ENCODE data around the gene BNIP5.

BNIP5 gene

DNA sequence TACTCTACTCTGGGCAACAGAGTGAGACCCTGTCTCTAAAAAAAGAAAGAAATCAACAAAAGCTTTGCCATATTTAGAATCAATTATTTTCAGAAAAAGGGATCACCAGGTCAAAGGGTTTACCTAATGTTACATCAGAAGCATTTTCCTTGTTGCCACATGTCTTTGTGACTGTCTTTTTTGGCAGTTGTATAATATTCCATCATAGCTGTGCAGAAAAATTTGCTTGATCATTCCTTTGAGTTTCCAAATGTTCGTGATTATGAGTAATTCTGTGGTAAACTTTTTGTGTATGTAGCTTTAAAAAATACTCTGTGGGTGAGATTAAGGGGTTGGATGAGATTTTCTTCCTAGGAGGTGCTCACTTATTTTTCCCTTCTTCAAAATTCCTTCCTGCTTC is 40.4 kb downstream of the BNIP5 start:
- no peak for DNase-seq (ENCODE audit: low read depth in 3 of 3)

DNA sequence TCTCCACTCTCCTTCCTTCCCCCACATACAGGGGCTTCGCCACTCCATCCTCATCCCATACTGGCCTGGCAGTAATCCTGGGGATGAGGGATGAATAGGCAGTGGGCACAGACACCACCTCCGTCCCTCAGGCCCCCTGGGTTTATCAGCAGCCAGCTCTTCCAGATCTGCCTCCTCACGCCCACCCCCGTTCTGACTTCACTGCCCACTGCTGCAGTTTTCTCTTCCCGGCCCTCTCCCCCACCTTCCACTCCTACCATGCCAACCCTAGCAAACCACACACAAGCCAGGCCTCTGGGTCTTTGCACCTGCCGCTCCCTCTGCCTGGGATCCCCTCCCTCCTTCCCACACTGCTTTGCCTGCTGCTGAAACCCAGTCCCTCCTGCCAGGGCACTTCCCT is 44.5 kb downstream of the BNIP5 start:
- DNase-seq (ENCODE audit: low read depth in 3 of 3): no peak

- DNase-seq (ENCODE audit: low read depth in 3 of 3): no peak
Measured at GRCh38 chr6:36290668-36291620, 45.7 kb downstream of the BNIP5 start.

- no peak for DNase-seq (ENCODE audit: low read depth in 3 of 3)
Measured at GRCh38 chr6:36289281-36289878, 47.3 kb downstream of the BNIP5 start.

DNA sequence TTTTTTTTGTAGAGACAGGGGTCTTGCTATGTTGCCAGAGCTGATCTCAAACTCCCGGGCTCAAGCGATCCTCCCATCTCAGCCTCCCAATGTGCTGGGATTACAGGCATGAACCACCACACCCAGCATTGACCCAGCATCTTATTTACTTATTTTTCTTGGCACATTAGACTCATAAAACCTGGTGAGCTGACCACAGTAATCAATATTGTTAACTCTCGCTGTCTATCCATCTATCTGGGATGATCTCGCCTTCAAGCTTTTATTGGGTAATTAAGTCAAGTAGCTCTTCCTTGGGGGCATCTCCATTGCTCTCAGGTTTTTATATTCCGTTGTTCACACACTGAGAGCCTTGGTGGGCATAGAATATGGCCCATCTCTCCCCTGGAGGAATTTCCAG is 49.8 kb downstream of the BNIP5 start:
- DNase-seq (ENCODE audit: low read depth in 3 of 3): no peak

DNA sequence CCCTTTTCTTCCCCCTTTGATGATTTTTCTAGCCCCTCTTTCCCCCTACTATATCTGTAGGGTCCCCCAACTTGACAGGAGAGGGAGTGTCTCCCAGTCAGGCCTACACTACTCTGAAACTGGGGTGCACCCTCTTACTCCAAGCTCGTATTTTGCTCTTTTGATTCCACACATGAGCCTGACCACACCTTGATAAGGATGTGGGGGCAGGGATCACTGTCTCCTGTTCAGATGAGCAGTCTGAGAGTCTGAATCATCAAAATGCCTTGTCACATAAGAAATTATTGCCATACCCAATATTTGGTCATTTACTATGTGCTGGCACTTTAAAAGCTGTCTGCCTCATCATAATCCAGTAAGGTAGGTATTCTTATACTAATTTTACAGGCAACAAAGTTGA is 50.9 kb downstream of the BNIP5 start:
- DNase-seq (ENCODE audit: low read depth in 3 of 3): no peak

- no peak for DNase-seq (ENCODE audit: low read depth in 3 of 3)
Measured at GRCh38 chr6:36285187-36285671, 51.5 kb downstream of the BNIP5 start.

- DNase-seq (ENCODE audit: low read depth in 3 of 3): no peak
Measured at GRCh38 chr6:36284359-36284758, 52.3 kb downstream of the BNIP5 start.

- DNase-seq (ENCODE audit: low read depth in 3 of 3): no peak
Measured at GRCh38 chr6:36283608-36284007, 53.1 kb downstream of the BNIP5 start.

DNA sequence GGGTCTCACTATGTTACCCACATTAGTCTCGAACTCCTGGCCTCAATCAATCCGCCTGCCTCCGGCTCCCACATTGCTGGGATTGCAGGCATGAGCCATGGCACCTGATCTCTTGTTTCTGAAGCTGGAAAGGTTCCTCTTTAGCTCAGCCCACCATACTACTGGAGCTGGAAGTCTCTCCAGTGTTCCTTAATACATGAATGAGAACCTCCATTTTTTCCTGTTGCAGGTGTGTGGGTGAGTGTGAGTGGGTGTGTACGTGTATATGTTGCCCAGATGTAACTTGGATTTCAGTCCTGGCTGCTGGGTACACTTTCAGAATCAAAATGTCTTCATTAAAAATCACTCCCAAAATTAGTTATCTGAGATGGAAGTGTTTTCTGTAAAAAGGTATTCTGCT is 55.7 kb downstream of the BNIP5 start:
- DNase-seq (ENCODE audit: low read depth in 3 of 3): no peak

GRCh38 chr6:36280467-36280866 is 56.2 kb downstream of the BNIP5 start:
- no peak for DNase-seq (ENCODE audit: low read depth in 3 of 3)

DNA sequence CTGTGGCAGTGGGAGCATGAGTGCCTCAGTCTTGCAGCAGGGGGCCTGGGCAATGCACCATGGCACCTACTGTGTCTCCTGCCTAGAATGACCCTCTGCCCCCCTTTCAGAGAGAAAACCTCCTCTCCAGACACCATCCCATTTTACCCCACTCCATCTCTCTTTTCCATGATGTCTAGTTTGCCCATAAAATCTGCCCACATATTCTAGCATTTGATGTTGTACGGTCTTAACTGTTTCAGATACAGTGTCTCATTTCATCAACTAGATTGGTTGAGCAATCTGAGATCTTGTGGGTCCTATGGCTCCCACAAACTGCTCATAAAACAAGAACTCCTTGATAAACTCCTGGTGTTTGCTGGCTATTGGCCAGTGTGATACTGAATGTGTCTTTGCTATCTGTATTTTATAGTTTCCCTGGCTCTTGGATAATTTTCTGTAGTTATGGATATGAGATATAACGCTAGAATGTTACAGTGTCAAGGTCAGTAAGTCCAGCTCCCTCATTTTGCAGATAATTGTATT is 58.7 kb downstream of the BNIP5 start:
- DNase-seq (ENCODE audit: low read depth in 3 of 3): no peak

GRCh38 chr6:36276581-36277536 is 59.8 kb downstream of the BNIP5 start:
- DNase-seq (ENCODE audit: low read depth in 3 of 3): no peak

DNA sequence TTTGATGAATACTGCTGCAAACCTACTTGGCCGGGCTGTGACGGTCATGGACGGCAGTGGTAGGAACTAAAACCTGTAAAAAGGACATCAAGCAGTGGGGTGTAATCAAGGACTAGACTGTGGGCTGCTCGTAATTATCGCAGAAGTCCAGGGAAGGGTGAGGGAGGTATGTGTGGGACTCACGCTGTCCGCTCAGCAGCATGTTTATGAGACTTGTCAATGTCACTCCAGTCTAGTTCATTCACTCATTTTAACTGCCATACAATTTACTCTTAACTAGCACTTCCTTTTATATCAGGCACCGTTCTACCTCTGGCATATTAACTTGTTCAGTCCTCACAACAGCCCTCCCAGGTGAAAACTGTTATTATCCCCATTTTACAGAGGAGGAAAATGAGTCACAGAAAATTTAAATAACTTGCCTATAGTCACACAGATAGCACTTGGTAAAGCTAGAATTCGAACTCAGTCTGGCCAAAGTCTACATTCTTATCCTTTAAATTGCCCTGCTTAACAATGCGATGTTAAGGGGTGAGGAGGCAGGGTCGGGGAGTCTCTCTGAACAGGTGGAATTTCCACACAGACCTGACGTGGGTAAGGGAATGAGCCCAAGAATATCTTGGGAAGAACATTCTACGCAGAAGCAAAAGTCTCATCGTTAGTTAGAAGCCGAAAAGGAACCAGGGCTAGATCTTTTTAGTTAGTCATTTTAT is 62.7 kb downstream of the BNIP5 start:
- no peak for DNase-seq (ENCODE audit: low read depth in 3 of 3)

GRCh38 chr6:36273067-36273466 is 63.6 kb downstream of the BNIP5 start:
- DNase-seq (ENCODE audit: low read depth in 3 of 3): no peak

- DNase-seq (ENCODE audit: low read depth in 3 of 3): no peak
Measured at GRCh38 chr6:36272234-36272633, 64.5 kb downstream of the BNIP5 start.

DNA sequence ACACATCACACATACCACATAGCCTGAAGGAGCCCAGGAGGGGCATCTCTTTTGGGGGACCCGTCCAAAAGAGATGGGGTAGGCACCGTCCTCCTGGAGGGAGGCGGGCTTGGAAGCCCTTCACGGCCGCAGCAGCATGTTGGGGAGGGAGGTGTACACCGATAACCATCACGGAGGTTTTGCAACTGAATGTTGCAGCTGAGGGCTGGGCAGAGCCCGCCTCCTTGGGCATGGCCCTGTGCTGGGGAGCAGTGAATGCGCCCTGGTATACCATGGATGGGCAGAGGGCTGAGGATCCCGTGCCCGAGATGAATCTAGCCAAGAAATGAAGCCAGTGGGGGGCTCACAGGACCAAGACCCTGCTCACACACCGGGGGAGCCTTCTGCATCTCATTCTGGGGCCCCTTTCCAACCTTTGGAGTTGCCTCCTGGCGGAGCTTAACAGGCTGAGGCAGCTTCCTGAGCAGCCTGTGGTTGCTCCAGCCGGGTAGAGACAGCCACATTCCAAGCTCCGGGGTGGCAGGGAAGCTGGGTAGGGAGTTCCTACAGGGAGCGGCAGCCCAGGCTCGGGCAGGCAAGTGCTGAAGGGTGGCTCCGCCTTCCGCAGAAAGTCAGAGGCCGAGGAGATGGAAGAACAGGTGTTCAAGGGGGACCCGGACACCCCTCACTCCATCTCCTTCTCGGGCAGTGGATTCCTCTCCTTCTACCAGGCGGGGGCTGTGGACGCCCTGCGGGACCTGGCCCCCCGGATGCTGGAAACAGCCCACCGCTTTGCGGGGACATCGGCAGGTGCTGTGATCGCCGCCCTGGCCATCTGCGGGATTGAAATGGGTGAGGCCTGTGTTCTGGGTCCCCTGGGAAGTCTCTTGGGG is 66.6 kb downstream of the BNIP5 start, which contains the start of gene PNPLA1:
Gene PNPLA1, plus strand, starts transcription at position 227 of the 872 bp plus-strand sequence. Its CDS starts 400 bp downstream, at position 627.
- no peak for DNase-seq (ENCODE audit: low read depth in 3 of 3)

GRCh38 chr6:36268478-36269275 is 68.0 kb downstream of the BNIP5 start:
- DNase-seq (ENCODE audit: low read depth in 3 of 3): no peak

Data from stimulated activated CD4-positive, alpha-beta T cell treated with anti-CD3 and anti-CD28 coated beads, TNF-alpha, amount 100 ng/mL, for 24 hours (primary cell).